PC-9 (cell line): ENCODE data around the gene CAP2.

Experiments used
- CTCF ChIP-seq: fragments of 200-600 bp; sonication (generic); conservative IDR thresholded peaks from 2 replicates; pipeline ENCODE4 v1.6.1; 2017; ENCODE audit warnings: mixed run types, antibody characterized with exemption, mild to moderate bottlenecking, moderate library complexity
- EZH2 ChIP-seq: fragments of 200-600 bp; sonication (generic); IDR thresholded peaks from 2 replicates; pipeline ENCODE4 v1.8.0; 2017; ENCODE audit warnings: antibody characterized with exemption, low read depth

GRCh38 chr6:17466147-17466546 lies 72.8 kb downstream of the CAP2 start:
- no peak for TF ChIP-seq CTCF
- TF ChIP-seq EZH2 = no peak
